Measurements from ENCODE around the gene PNPLA7. TPM values are rescaled to one million over a fixed set of nuclear protein-coding genes. Genes with fewer than 3 reads are reported as not detected.

The PNPLA7 gene
- total and polyA plus RNA-seq, 2 of the 8 experiments (the other 6 are each of a cell fraction or from before 2014, with no cell fraction given): 0.35 to 0.47 TPM

DNA sequence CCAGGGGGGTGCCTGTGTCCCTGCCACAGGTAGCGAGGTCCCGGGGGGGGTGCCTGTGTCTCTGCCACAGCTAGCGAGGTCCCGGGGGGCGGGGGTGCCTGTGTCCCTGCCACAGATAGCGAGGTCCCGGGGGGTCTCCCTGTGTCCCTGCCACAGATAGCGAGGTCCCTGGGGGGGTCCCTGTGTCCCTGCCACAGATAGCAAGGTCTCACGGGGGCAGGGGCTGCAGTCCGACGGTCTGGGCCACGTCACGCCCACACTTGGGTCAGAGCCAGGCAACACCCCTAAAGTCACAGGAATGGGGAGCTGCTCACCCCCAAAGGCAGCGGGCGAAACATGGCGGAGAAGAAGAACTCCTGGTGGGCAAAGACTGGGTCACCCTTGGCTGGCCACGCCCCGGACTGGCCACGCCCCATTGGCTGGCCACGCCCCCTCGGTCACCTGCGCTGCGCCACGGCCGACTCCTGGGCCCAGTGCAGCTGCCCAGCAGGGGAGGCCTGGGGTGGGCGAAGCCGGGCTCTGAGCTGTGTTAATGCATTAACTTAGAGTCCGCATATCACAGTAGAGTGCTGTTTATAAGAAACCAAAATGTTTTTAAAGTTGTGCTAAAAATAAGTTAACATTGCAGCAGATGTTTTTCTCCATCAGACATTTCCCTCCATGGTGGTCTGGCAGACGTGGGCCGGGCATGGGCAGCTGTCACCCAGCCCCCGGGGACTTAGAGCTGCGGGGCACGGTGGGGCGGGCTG lies 120.1 kb downstream of the PNPLA7 start (continued):
- TF ChIP-seq, protein P1, sequence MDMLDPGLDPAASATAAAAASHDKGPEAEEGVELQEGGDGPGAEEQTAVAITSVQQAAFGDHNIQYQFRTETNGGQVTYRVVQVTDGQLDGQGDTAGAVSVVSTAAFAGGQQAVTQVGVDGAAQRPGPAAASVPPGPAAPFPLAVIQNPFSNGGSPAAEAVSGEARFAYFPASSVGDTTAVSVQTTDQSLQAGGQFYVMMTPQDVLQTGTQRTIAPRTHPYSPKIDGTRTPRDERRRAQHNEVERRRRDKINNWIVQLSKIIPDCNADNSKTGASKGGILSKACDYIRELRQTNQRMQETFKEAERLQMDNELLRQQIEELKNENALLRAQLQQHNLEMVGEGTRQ (IDR thresholded peaks at IDR 0.05; ENCODE audit: low read length): no peak
- TF ChIP-seq SP1 (IDR thresholded peaks at IDR 0.05; ENCODE audit: low read depth, low read length): no peak
- TF ChIP-seq NRF1 (IDR thresholded peaks at IDR 0.05; ENCODE audit: low read depth, low read length): no peak

Measured in H1 (cell line).